HepG2 (cell line): ENCODE results near the gene FAM20A. TPM values are rescaled to one million over a fixed set of nuclear protein-coding genes. Genes with fewer than 3 reads are reported as not detected.
A peak's percentile ranks its signal among the peaks of the same experiment; 100 is the strongest.

Source experiments
- HMG20B ChIP-seq: conservative IDR thresholded peaks from 2 replicates; pipeline ENCODE4 v1.6.1; 2016; ENCODE audit warnings: missing genetic modification reagents, missing compliant biosample characterization
- IRF2 ChIP-seq: IDR thresholded peaks from 2 replicates; pipeline ENCODE4 v1.6.1; 2018; ENCODE audit warnings: missing genetic modification reagents, missing compliant biosample characterization
- RNF2 ChIP-seq: fragments of 450-650 bp; conservative IDR thresholded peaks from 2 replicates; pipeline ENCODE4 v1.6.1; 2016; ENCODE audit warnings: low read depth
- SIN3A ChIP-seq: IDR thresholded peaks from 2 replicates; pipeline ENCODE4 v1.6.1; 2011; ENCODE audit warnings: low read depth, mild to moderate bottlenecking, control low read depth, low read length, borderline replicate concordance
- ZBTB1 ChIP-seq: sonication (generic); formaldehyde crosslinking; IDR thresholded peaks from 2 replicates; pipeline ENCODE4 v1.4.0; 2020; ENCODE audit warnings: missing genetic modification reagents, borderline replicate concordance
- ZC3H13 ChIP-seq: sonication (generic); formaldehyde crosslinking; IDR thresholded peaks from 2 replicates; pipeline ENCODE4 v1.8.1; 2023; ENCODE audit warnings: mild to moderate bottlenecking, missing genetic modification reagents, moderate library complexity
- ZNF460 ChIP-seq: sonication (generic); formaldehyde crosslinking; IDR thresholded peaks from 2 replicates; pipeline ENCODE4 v1.5.1; 2020; ENCODE audit warnings: missing genetic modification reagents, mild to moderate bottlenecking, borderline replicate concordance
- ZNF530 ChIP-seq: sonication (generic); formaldehyde crosslinking; IDR thresholded peaks from 2 replicates; pipeline ENCODE4 v1.5.0; 2020; ENCODE audit warnings: low read depth, mild to moderate bottlenecking, missing genetic modification reagents
- ZNF75D ChIP-seq: sonication (generic); formaldehyde crosslinking; IDR thresholded peaks from 2 replicates; pipeline ENCODE4 v1.8.1; 2023; ENCODE audit warnings: missing genetic modification reagents, mild to moderate bottlenecking, borderline replicate concordance
- polyA plus RNA-seq, 8 experiments: library from polyadenylated mRNA; depleted of rRNA in 3 of 8; stranded (reverse) in 7 of 8; unstranded in 1 of 8; fragments of >200 nt; fragmentation: Illumina TruSeq in 4 of 8; extraction: Trizol in 4 of 8; gene quantifications; 2 replicates each; pipeline versions ENCODE4 v1.2.1 to v1.2.3, GENCODE V29; 2011 to 2016; ENCODE audit warnings: low read depth in 4 of 8, missing spikeins in 1 of 8, mixed read lengths in 1 of 8; ENCODE audit not compliant: insufficient read depth in 1 of 8
- total RNA-seq, 5 experiments: library from RNA; depleted of rRNA; stranded (reverse); fragments of >200 nt; fragmentation: Illumina TruSeq; extraction: Trizol; gene quantifications; 2 replicates each; pipeline ENCODE4 v1.2.3, GENCODE V29; 2016; ENCODE audit warnings: low read depth in 1 of 5
- TF ChIP-seq, protein P1 (sequence below): sonication (generic); formaldehyde crosslinking; conservative IDR thresholded peaks from 2 replicates; pipeline ENCODE4 v1.8.0; 2022; ENCODE audit warnings: missing genetic modification reagents
- TF ChIP-seq, protein P2 (sequence below): sonication (generic); formaldehyde crosslinking; IDR thresholded peaks from 2 replicates; pipeline ENCODE4 v1.8.0; 2022; ENCODE audit warnings: missing genetic modification reagents, mild to moderate bottlenecking, borderline replicate concordance
- TF ChIP-seq, protein P3 (sequence below): sonication (generic); formaldehyde crosslinking; IDR thresholded peaks from 2 replicates; pipeline ENCODE4 v1.9.0; 2022; ENCODE audit warnings: missing genetic modification reagents, mild to moderate bottlenecking, borderline replicate concordance
- TF ChIP-seq, protein P4 (sequence below): IDR thresholded peaks from 2 replicates; pipeline ENCODE4 v1.6.1; 2018; ENCODE audit warnings: missing genetic modification reagents, mild to moderate bottlenecking, missing compliant biosample characterization
- TF ChIP-seq, protein P5 (sequence below): sonication (generic); formaldehyde crosslinking; IDR thresholded peaks from 2 replicates; pipeline ENCODE4 v1.4.0; 2020; ENCODE audit warnings: low read depth, missing genetic modification reagents
- TF ChIP-seq, protein P6 (sequence below): sonication (generic); formaldehyde crosslinking; IDR thresholded peaks from 2 replicates; pipeline ENCODE4 v1.9.0; 2021; ENCODE audit warnings: missing genetic modification reagents, borderline replicate concordance
- TF ChIP-seq, protein P7 (sequence below): sonication (generic); formaldehyde crosslinking; IDR thresholded peaks from 2 replicates; pipeline ENCODE4 v1.4.0; 2020; ENCODE audit warnings: mild to moderate bottlenecking, missing genetic modification reagents

Gene FAM20A
- total and polyA plus RNA-seq, 2 of the 13 experiments (the other 11 are each of a cell fraction or from before 2014, with no cell fraction given) = 9.3 to 20.7 TPM

DNA sequence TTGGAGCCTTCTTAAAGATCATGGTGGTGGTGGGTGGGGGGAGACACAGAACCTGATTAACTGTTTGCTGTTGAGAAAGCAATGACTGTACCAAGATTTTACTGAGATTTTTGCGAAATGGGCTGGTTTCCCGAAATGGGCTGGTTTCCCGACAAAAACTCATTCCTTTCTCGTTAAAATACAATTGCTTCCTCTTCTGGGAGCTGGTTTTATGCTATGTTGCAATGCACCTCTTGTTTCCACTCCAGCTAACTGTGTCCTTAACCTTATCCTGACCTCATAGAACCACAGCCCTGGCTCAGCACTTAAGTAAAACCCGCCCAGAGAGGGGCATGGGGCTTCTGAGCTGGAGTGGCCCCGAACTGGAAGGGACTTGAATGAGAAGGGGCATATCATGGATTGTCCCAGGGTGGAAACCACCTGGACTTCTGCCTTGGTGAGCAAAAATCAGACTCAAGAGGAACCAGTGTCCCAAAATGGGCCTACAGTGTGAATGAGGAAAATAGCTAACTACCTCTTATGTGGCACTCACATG lies 20.9 kb downstream of the FAM20A start (continued):
- TF ChIP-seq, protein P1, sequence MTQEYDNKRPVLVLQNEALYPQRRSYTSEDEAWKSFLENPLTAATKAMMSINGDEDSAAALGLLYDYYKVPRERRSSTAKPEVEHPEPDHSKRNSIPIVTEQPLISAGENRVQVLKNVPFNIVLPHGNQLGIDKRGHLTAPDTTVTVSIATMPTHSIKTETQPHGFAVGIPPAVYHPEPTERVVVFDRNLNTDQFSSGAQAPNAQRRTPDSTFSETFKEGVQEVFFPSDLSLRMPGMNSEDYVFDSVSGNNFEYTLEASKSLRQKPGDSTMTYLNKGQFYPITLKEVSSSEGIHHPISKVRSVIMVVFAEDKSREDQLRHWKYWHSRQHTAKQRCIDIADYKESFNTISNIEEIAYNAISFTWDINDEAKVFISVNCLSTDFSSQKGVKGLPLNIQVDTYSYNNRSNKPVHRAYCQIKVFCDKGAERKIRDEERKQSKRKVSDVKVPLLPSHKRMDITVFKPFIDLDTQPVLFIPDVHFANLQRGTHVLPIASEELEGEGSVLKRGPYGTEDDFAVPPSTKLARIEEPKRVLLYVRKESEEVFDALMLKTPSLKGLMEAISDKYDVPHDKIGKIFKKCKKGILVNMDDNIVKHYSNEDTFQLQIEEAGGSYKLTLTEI (CRISPR knock-in tag) = no peak
- TF ChIP-seq, protein P2, sequence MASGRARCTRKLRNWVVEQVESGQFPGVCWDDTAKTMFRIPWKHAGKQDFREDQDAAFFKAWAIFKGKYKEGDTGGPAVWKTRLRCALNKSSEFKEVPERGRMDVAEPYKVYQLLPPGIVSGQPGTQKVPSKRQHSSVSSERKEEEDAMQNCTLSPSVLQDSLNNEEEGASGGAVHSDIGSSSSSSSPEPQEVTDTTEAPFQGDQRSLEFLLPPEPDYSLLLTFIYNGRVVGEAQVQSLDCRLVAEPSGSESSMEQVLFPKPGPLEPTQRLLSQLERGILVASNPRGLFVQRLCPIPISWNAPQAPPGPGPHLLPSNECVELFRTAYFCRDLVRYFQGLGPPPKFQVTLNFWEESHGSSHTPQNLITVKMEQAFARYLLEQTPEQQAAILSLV (CRISPR knock-in tag) = no peak
- TF ChIP-seq, protein P3, sequence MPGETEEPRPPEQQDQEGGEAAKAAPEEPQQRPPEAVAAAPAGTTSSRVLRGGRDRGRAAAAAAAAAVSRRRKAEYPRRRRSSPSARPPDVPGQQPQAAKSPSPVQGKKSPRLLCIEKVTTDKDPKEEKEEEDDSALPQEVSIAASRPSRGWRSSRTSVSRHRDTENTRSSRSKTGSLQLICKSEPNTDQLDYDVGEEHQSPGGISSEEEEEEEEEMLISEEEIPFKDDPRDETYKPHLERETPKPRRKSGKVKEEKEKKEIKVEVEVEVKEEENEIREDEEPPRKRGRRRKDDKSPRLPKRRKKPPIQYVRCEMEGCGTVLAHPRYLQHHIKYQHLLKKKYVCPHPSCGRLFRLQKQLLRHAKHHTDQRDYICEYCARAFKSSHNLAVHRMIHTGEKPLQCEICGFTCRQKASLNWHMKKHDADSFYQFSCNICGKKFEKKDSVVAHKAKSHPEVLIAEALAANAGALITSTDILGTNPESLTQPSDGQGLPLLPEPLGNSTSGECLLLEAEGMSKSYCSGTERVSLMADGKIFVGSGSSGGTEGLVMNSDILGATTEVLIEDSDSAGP (CRISPR knock-in tag) = no peak
- TF ChIP-seq ZNF75D (CRISPR knock-in tag) (no peak), ZNF460 (CRISPR knock-in tag) (no peak), IRF2 (CRISPR knock-in tag) (peak; percentile 58; the same call in 1 of the 2 replicates), HMG20B (CRISPR knock-in tag) (peak; percentile 80), ZC3H13 (CRISPR knock-in tag) (no peak), ZBTB1 (CRISPR knock-in tag) (no peak), RNF2 (no peak), ZNF530 (no peak), SIN3A (no peak)
- TF ChIP-seq, protein P4, sequence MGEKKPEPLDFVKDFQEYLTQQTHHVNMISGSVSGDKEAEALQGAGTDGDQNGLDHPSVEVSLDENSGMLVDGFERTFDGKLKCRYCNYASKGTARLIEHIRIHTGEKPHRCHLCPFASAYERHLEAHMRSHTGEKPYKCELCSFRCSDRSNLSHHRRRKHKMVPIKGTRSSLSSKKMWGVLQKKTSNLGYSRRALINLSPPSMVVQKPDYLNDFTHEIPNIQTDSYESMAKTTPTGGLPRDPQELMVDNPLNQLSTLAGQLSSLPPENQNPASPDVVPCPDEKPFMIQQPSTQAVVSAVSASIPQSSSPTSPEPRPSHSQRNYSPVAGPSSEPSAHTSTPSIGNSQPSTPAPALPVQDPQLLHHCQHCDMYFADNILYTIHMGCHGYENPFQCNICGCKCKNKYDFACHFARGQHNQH (CRISPR knock-in tag) = peak; percentile 76; the same call in 1 of the 2 replicates
- TF ChIP-seq, protein P5, sequence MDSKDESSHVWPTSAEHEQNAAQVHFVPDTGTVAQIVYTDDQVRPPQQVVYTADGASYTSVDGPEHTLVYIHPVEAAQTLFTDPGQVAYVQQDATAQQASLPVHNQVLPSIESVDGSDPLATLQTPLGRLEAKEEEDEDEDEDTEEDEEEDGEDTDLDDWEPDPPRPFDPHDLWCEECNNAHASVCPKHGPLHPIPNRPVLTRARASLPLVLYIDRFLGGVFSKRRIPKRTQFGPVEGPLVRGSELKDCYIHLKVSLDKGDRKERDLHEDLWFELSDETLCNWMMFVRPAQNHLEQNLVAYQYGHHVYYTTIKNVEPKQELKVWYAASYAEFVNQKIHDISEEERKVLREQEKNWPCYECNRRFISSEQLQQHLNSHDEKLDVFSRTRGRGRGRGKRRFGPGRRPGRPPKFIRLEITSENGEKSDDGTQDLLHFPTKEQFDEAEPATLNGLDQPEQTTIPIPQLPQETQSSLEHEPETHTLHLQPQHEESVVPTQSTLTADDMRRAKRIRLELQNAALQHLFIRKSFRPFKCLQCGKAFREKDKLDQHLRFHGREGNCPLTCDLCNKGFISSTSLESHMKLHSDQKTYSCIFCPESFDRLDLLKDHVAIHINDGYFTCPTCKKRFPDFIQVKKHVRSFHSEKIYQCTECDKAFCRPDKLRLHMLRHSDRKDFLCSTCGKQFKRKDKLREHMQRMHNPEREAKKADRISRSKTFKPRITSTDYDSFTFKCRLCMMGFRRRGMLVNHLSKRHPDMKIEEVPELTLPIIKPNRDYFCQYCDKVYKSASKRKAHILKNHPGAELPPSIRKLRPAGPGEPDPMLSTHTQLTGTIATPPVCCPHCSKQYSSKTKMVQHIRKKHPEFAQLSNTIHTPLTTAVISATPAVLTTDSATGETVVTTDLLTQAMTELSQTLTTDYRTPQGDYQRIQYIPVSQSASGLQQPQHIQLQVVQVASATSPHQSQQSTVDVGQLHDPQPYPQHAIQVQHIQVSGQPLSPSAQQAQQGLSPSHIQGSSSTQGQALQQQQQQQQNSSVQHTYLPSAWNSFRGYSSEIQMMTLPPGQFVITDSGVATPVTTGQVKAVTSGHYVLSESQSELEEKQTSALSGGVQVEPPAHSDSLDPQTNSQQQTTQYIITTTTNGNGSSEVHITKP (CRISPR knock-in tag) = peak; percentile 29; the same call in 1 of the 2 replicates
- TF ChIP-seq, protein P6, sequence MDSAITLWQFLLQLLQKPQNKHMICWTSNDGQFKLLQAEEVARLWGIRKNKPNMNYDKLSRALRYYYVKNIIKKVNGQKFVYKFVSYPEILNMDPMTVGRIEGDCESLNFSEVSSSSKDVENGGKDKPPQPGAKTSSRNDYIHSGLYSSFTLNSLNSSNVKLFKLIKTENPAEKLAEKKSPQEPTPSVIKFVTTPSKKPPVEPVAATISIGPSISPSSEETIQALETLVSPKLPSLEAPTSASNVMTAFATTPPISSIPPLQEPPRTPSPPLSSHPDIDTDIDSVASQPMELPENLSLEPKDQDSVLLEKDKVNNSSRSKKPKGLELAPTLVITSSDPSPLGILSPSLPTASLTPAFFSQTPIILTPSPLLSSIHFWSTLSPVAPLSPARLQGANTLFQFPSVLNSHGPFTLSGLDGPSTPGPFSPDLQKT (CRISPR knock-in tag) = no peak
- TF ChIP-seq, protein P7, sequence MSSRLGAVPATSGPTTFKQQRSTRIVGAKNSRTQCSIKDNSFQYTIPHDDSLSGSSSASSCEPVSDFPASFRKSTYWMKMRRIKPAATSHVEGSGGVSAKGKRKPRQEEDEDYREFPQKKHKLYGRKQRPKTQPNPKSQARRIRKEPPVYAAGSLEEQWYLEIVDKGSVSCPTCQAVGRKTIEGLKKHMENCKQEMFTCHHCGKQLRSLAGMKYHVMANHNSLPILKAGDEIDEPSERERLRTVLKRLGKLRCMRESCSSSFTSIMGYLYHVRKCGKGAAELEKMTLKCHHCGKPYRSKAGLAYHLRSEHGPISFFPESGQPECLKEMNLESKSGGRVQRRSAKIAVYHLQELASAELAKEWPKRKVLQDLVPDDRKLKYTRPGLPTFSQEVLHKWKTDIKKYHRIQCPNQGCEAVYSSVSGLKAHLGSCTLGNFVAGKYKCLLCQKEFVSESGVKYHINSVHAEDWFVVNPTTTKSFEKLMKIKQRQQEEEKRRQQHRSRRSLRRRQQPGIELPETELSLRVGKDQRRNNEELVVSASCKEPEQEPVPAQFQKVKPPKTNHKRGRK (CRISPR knock-in tag) = peak; percentile 50; the same call in 1 of the 2 replicates
